ENCODE data around the gene AOPEP. TPM values are rescaled to one million over a fixed set of nuclear protein-coding genes. Genes with fewer than 3 reads are reported as not detected.

AOPEP gene
- polyA plus RNA-seq, 4 donors = 50.1 to 59.7 (median 54.1) TPM

DNA sequence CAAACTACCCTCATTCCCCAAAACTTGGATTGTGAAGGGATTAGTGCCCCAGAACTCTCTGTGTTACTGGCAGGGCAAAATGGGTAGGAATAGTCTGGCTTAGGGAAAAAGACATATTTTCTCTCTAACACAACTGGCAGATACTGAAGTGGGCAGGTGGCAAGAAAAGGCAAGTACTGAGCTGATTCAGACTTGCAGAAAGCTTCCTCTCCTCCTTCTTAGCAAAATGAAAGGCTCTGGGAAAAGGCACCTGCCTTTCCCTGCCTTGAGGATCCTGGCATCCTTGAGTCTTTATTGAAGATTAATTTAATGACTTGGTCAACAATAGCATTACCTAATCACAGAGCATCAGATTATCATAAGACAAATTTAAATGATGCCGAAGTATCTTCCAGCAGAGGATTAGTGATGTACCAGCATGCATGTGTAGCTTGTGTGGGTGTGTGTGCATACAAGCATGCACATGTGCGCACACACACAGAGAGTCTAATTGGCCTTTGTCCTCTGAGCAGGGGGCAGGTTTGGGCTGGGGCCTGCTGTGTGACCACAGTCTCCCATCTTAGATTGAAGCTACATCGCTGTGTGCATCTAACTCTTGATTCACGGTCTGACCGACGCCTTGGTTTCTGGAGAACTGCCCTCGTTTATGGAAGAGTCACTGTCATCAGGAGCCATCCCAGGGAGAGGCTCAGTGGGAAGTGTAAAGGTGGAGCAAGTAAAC lies 294.8 kb downstream of the AOPEP start:
- no peak for DNase-seq (ENCODE audit: low read depth in 4 of 4, low spot score in 2 of 4)

DNA sequence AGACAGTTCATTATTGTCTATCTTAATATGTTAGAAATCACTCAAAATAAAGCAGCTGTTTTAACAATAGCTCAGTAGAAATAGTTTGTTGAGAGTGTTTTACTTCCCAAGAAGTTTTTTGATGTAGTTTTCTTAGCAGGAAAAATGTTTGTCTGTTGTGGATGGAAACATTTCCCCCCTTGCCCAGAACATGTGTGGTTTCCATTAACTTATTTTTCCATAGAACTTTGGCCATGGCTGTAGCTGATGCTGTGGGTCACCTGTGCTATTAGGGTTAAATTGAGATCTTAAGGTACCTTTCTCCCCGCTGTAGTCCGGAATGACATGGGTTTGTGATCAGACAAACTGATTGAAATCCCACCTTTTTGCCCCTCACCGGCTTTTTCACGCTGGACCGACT lies 296.2 kb downstream of the AOPEP start:
- DNase-seq (ENCODE audit: low read depth in 4 of 4, low spot score in 2 of 4) = no peak

DNA sequence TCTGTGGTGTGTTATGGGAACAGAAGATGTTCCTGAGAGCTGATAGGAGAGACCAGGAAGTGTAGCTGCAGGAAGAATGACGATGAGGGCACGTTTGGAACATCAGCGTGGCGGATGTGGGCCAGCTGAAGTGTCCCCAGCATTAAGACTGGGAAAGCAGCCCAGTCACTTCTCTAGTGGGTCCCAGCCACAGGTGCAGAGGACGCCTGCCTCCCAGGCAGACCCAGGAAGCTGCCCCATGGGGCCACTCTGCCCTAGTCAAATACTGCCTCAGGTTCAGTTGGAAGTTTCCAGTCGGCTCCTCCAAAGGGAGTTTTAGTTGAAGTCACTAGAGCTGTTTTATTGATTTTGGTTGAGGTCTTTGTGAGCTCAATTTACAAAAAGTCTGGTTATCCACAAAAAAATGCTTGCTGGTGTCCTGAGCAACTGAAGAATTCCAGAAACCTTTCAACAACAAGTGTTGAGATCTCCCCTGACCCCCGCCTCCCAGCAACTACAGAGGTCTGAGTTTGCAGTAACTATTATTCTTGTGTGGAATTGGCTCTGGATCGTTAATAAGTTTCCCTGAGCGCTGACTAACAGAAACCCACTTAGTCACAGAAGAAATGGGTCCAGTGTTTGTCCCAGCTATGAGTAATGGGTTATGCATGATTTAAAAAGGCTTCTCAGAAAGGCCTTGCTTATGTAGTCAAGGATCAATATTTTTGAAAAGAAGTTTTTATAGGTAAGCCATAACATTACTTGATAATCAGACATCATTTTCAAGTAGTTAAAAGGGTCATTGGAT lies 296.9 kb downstream of the AOPEP start:
- no peak for DNase-seq (ENCODE audit: low read depth in 4 of 4, low spot score in 2 of 4)

DNA sequence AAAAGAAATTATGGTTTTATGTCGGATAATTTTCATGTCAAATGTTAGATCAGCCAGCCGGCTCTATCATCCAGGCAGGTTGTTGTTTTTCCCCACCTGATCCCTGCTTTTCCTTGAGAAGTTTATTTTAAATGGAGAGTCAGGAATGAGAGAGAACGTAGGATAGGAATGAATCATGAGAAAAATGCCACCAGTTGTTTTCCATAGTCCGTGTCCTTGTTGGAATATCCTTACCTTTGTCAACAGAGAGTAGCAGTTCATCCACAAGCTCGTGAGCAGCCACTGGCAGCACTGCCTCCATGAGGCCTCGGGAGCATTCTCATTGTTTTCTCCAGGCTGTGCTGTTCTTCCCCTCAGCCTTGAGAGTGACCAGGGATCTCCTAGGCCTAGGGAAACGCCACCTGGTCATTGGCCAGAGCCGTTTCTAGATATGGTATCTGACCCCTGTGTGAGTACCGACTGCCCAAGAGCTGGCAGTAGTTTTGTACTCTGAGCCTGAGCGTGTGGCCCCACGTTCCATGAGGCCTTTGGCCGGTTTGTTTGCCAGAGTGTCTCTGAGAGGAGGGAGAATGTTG lies 297.7 kb downstream of the AOPEP start:
- no peak for DNase-seq (ENCODE audit: low read depth in 4 of 4, low spot score in 2 of 4)

DNA sequence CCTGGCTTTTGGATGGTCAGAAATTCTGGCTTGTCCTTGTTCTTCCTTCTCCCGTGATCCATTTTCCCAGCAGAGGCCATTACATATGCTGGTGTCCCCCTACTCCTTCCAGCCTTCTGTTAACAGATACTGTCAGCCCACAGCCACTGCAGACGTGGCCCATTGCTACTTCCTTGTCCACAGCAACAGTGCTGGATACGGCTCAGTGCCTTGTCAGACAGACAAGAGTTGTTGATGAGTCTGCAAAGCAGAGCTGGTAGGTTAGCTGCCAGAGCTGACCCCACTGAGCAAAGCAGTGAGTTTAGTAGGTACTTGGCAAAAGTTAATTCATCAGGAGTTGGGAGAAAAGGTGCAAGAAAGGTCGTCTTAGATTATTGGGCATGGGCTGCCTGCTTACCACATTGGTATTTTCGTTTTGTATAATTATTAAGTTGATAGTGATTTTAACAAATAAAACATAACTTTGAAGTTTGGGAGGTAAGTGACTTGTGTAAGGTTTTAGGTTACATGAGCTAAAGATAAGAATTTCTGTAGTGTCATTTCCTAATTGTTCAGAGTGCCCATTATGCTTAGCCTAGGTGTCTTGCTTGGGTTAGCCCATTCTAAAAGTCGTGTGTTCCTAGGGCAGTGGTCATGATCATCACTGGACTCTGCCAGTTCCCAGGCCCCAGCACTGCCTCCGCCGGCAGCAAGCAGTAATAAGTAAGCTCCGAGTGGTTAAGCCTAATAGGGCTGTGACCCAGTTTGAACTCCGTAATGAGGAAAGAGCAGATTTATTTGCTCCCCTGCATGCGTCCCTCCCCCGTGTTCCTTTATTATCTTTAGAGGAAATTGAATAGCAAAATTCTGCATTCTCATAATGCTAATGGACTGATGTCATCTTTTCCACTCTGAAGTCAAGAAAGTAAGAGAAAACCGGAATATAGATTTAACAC lies 299.0 kb downstream of the AOPEP start:
- DNase-seq (ENCODE audit: low read depth in 4 of 4, low spot score in 2 of 4) = no peak

DNA sequence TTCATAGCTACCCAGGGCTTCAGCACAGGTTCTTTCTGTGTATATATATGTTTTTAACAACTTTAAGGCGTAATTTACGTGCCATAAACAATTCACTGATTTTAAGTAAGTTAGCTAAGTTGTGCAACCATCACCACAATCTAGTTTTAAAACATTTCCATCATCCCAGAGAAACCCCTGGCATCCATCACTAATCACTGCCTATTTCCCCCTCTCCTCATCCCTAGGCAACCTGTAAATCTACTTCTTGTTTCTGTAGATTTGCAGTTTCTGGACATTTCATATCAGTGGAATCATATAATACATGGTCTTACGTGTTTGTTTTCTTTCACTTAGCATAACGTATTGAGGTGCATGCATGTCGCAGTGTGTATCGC lies 299.6 kb downstream of the AOPEP start:
- no peak for DNase-seq (ENCODE audit: low read depth in 4 of 4, low spot score in 2 of 4)

DNA sequence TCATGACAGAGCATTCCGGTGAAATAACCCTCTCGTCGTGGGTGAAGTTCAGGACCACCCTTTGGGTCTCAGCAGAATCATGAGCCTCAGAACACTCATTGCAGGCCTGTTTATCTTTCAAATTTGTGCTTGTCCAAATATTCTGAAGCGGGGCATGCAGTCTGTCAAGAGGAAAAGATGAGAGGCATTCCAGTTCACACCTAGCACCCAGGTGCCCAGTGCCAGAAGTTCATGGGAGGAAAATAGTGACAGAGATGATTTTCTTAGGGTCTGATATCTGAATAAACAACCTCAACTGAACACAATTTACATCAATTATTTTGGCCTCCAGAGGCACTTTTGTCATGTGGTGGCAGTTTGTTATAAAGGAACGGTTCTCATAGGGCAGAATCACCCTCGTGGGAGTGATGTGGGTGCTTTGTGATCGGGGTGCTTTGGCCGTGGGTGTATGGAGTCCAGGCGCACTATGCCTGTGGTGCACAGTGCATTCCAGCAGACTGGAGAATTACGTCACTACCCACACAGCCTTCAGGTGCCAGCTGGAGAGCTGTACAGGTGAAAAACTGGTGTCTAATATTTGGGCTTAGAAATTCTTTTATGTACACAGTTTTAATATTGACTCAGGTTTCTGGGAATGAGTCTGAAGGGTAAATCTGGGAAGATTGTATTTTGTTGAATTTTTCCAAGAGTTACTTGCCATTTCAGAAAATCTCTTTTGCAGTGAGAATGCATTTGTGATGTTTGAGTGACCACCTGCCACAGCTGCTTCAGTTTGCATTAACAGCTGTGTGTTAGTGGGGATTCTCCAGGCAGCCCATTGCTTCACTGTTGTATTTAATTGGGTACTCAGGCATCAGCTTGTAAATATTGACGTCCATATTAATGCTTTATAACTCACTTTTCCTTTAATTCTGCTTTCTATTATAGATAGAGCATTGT lies 301.7 kb downstream of the AOPEP start:
- DNase-seq (ENCODE audit: low read depth in 4 of 4, low spot score in 2 of 4) = no peak

DNA sequence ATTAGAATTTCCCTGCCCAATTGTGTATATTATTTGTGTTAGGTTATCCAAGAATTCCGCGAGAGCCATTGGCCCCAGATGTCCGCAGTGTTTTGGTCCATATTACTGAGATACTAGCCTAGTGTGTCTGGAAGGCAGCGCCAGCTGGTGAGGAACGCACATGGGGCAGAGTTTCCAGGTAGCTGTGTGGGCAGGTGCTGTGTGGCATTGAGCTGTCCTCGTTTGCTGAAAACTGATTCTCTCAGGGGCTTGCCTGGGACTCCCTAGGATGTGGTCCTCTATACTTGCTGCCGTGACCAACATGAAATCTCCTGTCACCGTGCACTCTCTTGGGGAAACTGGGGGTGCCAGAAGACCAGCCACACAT lies 302.3 kb downstream of the AOPEP start:
- DNase-seq (ENCODE audit: low read depth in 4 of 4, low spot score in 2 of 4) = no peak

DNA sequence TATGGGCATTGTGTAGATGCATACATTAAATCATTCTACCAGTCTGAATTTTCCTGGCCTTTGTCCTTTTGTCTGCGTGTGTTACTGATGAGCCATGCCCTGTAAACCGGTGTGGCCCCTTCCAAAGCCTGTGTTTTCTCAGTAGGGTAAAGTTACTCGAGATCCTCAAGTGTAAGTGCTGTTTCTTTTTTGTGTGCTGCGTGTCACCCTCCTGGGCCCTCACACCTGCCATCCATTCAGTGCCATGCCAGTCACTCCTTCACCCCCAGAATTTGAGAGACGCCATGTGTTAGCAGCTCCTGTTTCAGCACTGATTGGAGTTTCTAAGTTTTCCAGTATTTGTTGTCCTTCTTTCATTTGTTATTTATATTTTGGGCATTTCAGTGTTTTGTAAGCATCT lies 302.8 kb downstream of the AOPEP start:
- no peak for DNase-seq (ENCODE audit: low read depth in 4 of 4, low spot score in 2 of 4)

DNA sequence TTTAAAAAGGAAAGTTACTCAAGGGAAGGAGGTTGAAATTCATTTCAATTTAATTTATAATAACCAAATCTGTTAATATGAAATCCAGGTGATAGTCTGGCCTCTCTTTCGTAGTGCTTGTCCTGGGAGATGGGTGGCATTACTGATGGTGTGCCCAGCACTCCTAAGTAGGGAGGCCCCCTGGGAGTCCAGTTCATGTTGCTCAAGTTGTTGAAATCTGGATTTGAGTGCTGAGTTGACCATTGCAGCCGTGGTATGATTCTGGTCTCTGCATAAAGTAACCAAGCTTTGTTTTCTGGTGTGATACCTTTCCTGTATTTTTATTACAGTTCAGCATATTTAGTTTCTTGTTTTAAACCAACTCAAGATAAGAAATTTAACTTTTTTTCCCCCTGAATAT lies 303.2 kb downstream of the AOPEP start:
- no peak for DNase-seq (ENCODE audit: low read depth in 4 of 4, low spot score in 2 of 4)

DNA sequence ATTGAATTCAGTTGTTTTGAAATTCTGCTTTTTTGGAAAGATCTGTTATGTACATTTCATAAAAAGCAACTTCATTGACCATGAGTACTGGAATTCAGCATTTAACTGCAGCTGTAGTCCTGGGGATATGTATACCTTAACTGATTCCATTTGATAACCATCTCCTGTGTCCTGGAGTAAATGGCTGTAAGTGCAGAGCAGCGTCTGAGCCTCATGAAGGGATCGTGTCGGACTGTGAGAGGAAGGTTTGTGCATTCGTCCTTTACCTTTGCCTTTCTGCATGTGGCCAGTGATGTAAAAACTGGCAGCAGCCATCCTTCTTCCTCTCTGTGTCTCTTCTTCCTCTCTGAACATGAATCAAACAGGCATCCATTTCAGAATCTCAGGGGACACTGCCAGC lies 303.8 kb downstream of the AOPEP start:
- DNase-seq (ENCODE audit: low read depth in 4 of 4, low spot score in 2 of 4) = no peak

DNA sequence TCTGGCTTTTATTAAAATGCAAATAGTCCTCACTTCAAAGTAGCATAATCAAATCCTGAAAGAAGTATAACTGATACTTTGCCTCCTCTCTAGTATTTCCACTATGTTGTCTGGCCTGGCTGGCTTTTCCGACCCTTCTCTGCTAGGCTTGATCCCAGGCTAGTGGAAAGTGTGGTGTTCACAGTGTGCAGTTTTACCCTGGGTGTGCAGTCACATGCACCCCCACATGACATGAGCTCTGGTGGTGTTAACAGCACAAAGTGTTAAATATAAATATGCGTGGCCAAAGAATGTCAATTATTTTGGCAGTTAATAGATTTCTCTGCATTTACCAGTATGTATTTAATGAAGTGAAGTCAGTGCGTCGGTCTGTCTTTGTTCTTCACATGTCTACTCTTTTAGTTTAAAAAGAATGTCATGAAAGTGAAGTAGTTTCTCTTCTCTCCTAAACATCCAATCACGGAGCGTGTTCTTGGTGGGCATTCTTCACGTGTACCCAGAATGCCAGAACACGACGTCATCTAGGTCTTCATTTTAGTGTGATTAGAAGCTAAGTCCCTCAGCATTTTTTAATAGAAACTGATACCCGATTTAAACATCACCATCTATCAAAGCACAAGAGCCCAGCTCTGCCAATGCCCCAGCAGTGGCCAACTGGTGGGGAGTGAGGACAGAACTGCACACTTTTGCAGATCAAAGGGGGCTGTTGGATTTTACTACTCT lies 304.6 kb downstream of the AOPEP start:
- DNase-seq (ENCODE audit: low read depth in 4 of 4, low spot score in 2 of 4) = no peak

DNA sequence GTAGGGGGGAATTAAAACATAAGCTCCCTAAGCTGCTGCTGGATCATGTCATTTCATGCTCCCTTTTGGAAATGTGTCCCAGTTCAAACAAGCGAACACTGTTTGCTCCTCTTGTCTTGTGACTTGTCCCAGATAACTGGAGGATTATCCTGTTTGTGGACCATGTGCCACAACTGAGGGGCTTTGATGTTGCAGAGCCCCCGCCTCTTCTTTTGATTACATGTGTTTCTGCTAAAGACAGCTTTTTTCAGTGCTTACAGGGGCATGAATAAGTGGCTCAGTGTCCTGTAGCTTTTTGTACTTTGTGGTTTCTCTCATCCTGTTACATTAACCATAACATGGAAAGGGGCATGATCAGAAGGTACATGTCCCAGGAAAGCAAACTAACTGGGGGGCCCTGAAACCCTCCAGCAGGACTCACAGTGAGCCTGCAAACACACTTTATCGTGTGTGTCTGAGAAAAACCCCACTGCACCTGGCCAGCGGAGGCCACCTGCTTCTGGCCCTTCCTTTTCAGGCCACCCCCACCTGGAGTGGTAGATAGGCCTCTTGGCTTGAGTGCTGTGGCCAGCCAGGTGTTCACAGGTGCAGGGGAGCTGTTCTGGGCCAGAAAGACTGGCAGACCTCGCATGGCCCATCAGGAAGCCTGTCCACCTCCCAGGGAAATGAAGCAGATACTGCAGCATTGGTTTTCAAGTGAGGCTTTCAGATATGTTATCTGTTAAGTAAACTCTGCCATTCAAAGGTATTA lies 305.4 kb downstream of the AOPEP start:
- DNase-seq (ENCODE audit: low read depth in 4 of 4, low spot score in 2 of 4) = no peak

DNA sequence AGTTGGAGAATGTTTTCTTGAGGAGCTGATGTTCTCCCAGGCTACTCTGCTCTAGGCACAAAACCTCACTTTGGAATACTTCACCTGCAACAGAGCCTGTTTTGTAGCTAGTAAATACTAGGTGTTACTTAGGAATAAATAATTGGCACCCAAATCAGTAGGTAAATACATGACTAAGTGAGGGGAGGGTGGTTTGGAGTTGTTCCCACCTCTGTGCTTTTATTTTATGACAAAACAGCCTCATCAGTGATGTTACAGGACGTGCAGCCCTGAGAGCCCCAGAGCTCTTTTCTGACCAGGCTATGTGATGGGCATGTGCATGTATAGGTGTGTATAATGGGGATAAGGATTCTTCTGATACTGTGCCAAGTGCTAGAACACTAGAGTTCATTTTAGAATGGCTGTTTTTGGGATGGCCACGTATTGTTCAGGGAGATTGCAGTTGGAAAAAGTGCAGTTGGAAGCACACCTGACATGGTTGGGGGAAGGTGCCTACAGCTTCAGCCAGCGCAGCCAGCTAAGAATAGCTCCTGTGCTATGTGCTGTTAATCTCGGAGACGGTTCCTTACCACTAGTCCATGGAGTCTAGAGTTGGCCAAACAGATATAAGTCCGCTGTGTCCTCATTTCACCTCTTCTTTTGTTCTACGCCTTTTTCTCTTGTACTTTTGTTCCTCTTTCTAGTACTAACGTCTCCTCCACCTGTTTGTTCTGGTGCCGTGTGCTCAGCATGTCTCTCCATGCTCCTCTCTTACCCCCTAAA lies 306.3 kb downstream of the AOPEP start:
- DNase-seq (ENCODE audit: low read depth in 4 of 4, low spot score in 2 of 4) = no peak

DNA sequence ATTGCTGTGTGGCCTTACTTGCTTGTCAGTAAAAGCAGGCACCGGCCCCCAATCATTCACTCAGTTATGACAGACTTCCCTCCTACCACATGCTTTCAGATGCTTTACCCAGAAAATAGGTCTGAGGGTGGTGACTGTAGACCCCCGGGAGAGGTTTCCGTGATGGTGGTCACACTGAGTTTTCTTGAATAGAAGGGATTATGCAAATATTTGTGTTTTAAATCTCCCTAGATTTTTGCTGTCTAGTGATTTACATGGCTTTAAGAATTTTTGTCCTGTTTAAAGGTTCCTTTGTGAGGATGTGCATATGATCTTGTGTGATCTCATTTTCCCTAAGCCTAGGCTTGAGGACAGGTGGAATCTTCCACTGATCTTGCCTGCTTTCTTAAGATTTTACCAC lies 309.3 kb downstream of the AOPEP start:
- no peak for DNase-seq (ENCODE audit: low read depth in 4 of 4, low spot score in 2 of 4)

DNA sequence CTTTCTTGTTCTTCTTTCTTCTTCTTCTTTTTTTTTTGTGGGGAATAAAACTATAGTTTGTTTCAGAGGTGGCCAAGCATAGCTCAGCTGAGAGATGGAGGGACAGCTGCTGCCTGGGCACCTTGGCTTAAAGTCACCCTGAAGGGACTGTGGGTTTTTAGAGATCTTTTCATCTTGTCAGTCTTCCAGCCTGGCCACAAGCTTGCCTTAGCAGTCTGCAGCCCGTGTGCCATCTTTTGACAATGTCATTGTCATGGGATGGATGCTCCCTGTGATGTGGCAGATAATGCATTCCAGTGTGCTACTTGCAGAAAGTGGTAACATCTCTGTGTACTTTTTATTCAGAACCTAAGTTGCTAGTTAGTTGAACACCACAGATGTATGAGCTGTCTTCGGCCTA lies 310.2 kb downstream of the AOPEP start:
- DNase-seq (ENCODE audit: low read depth in 4 of 4, low spot score in 2 of 4) = no peak

DNA sequence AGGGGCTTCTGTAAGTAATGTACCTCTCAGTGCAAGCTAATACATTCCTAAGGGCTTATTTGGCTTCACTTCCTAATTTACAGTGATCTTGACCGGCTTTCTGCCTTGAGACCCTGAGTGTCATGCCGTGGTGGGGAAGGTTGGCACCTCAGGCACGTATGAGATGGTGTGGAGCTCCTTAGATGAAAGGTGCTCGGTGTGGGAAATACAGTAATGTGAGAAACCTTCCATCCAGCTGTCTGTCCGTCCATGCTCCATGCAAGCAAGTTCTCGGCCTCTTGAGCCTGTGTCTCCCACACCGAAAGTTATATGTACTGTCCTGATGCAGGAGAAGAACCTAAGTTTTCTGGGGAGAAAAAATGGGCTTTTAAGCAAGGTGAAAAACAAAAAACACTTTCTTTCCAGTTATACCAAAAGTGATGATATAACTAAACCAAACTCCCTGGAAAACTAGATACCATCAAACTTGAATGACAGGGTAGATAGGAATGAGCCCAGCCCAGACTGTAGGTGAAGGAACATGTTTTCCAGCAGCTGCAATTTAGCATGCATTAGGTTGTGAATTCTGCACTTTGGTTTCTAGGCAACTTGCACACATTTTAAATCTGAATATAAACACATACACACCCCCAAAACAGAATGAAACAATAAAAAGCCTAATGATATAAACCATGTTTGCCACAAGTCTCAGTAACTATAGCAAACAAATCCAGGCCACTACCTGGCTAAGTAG lies 311.5 kb downstream of the AOPEP start:
- DNase-seq (ENCODE audit: low read depth in 4 of 4, low spot score in 2 of 4) = no peak

Measured in left renal cortex interstitium (tissue), 4 donors.